Esophagus muscularis mucosa (tissue), 4 donors: Measurements from ENCODE around the gene CTNNA1. TPM values are rescaled to one million over a fixed set of nuclear protein-coding genes. Genes with fewer than 3 reads are reported as not detected.
A peak's percentile ranks its signal among the peaks of the same experiment; 100 is the strongest.

ENCODE experiments used
- DNase-seq: peaks from one replicate; pipeline ENCODE4 v3.0.0-alpha.2; 2017; ENCODE audit errors: extremely low spot score
- H3K27ac ChIP-seq, 4 donors: fragments of 200-600 bp; sonication (generic); replicated peaks in 1 of 4; 1 replicate in 3 of 4; 2 replicates in 1 of 4; pipeline ENCODE4 v1.5.1; 2016 to 2019; ENCODE audit warnings: mild to moderate bottlenecking in 1 of 4
- H3K27me3 ChIP-seq, 4 donors: fragments of 200-600 bp; sonication (generic); one replicate each; pipeline versions ENCODE4 v1.5.1 to v1.6.0; 2016 to 2019
- H3K36me3 ChIP-seq, 4 donors: fragments of 200-600 bp; sonication (generic); one replicate each; pipeline ENCODE4 v1.5.1; 2016 to 2019
- H3K4me1 ChIP-seq, 4 donors: fragments of 200-600 bp; sonication (generic); one replicate each; pipeline ENCODE4 v1.5.1; 2016 to 2019
- H3K4me3 ChIP-seq, 4 donors: fragments of 200-600 bp; sonication (generic); 1 replicate in 2 of 4; 2 replicates in 2 of 4; pipeline ENCODE4 v1.5.1; 2016 to 2019; ENCODE audit warnings: mild to moderate bottlenecking in 4 of 4, moderate library complexity in 1 of 4
- H3K9me3 ChIP-seq, 4 donors: fragments of 200-600 bp; sonication (generic); 1 replicate in 3 of 4; 2 replicates in 1 of 4; pipeline ENCODE4 v1.5.1; 2016 to 2019
- CTCF ChIP-seq, 3 experiments: fragments of 200-600 bp in 2 of 3; fragments of 450-650 bp in 1 of 3; sonication (generic) in 2 of 3; IDR thresholded peaks; one replicate each; pipeline ENCODE4 v1.5.1; 2017 to 2019; ENCODE audit warnings: antibody characterized with exemption in 3 of 3, mild to moderate bottlenecking in 2 of 3, moderate library complexity in 1 of 3
- EP300 ChIP-seq: sonication (generic); formaldehyde crosslinking; IDR thresholded peaks from one replicate; pipeline ENCODE4 v1.6.1; 2017; ENCODE audit warnings: antibody characterized with exemption
- POLR2A ChIP-seq: fragments of 450-650 bp; IDR thresholded peaks from one replicate; pipeline ENCODE4 v1.6.1; 2017; ENCODE audit warnings: antibody characterized with exemption, moderate library complexity, mild to moderate bottlenecking, low read depth
- POLR2AphosphoS5 ChIP-seq, 2 donors: sonication (generic); formaldehyde crosslinking; IDR thresholded peaks; one replicate each; pipeline ENCODE4 v1.6.1; 2017; ENCODE audit warnings: antibody characterized with exemption in 2 of 2
- WGBS: methylation state at CpG from one replicate; pipeline ENCODE4 v1.1.5; 2018; 5-methylcytosine and 5-hydroxymethylcytosine counted together
- intact Hi-C: fragments of 100-400 bp; cut with DNase I; formaldehyde crosslinking; loops from one replicate; pipeline ENCODE4 v1.15.1; 2023
- total RNA-seq, 4 donors: library from RNA; depleted of rRNA; stranded (reverse); fragments of >200 nt; gene quantifications; one replicate each; pipeline versions ENCODE4 v1.1.0 to v1.2.1, GENCODE V29; 2016

The CTNNA1 gene
- total RNA-seq, 4 donors from 2014 or later = 335 to 423 (median 369) TPM

GRCh38 chr5:138974227-138975063 lies 221.2 kb downstream of the CTNNA1 start:
- Histone ChIP-seq H3K4me1 (peaks cover 22 to 39% (median 30%) of the 10 kb centered on the region in 4 donors), H3K27ac (peak overlapping the region; percentile 61 to 73 (median 62)), H3K9me3 (no peaks in the 10 kb centered on the region), H3K4me3 (no peak overlapping the region), H3K36me3 (no peaks in the 10 kb centered on the region), H3K27me3 (no peaks in the 10 kb centered on the region)
- TF ChIP-seq CTCF (IDR thresholded peaks at IDR 0.05) (no peak), POLR2AphosphoS5 (IDR thresholded peaks at IDR 0.05) (peak in 1 of 2 donors; percentile 16)
- no peak for DNase-seq
- 38% methylated on average over 8 of the region's 8 CpGs for WGBS
- intact Hi-C loops = no loop called here

GRCh38 chr5:138975098-138975847 lies 222.0 kb downstream of the CTNNA1 start:
- Histone ChIP-seq H3K27me3 (no peaks in the 10 kb centered on the region), H3K27ac (peak overlapping the region; percentile 61 to 73 (median 62)), H3K9me3 (no peaks in the 10 kb centered on the region), H3K36me3 (no peaks in the 10 kb centered on the region), H3K4me1 (peaks cover 22 to 39% (median 31%) of the 10 kb centered on the region in 4 donors), H3K4me3 (no peak overlapping the region)
- no peak for TF ChIP-seq POLR2A
- peak in 1 of 2 donors; percentile 42 for TF ChIP-seq POLR2AphosphoS5 (IDR thresholded peaks at IDR 0.05)
- TF ChIP-seq EP300 = no peak
- TF ChIP-seq CTCF (IDR thresholded peaks at IDR 0.05) = no peak
- 68% methylated on average over 10 of the region's 10 CpGs for WGBS
- intact Hi-C loops = no loop called here
- no peak for DNase-seq

- Histone ChIP-seq H3K27ac (no peak overlapping the region), H3K9me3 (no peaks in the 10 kb centered on the region), H3K36me3 (no peaks in the 10 kb centered on the region), H3K27me3 (no peaks in the 10 kb centered on the region), H3K4me1 (peaks cover 27 to 43% (median 31%) of the 10 kb centered on the region in 4 donors), H3K4me3 (no peak overlapping the region)
- DNase-seq = no peak
- TF ChIP-seq POLR2A = no peak
- intact Hi-C loops = no loop called here
- WGBS = 82% methylated on average over 1 of the region's 1 CpG
Observed at GRCh38 chr5:138978080-138978479, 224.9 kb downstream of the CTNNA1 start.

DNA sequence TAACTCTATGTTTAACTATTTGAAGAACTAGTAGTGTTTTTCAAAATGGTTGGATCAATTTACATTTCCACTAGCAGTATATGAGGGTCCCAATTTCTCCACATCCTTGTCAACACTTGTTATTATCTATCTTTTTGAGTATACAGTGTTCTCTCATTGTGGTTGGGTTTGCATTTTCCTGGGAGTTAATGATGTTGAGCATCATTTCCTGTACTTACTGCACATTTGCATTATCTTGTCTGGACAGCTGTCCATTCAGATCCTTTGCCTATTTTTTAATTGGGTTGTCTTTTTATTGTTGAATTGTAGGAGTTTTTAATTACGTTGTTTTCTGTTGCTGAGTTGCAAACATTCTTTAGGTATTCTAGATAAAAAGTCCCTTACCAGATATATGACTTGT lies 225.4 kb downstream of the CTNNA1 start:
- Histone ChIP-seq H3K9me3 (no peaks in the 10 kb centered on the region), H3K4me1 (peaks cover 23 to 38% (median 28%) of the 10 kb centered on the region in 4 donors), H3K4me3 (no peak overlapping the region), H3K27ac (no peak overlapping the region), H3K36me3 (peaks cover 0 to under 1% (median 0%) of the 10 kb centered on the region in 4 donors), H3K27me3 (no peaks in the 10 kb centered on the region)
- intact Hi-C loops = no loop called here
- TF ChIP-seq EP300 = no peak
- DNase-seq = no peak
- 81% methylated on average over 1 of the region's 1 CpG for WGBS

- WGBS = 90% methylated on average over 5 of the region's 5 CpGs
- DNase-seq = no peak
- H3K36me3 ChIP-seq = peaks cover 0 to 3% (median 0%) of the 10 kb centered on the region in 4 donors
- H3K27ac ChIP-seq = no peak overlapping the region
- H3K27me3 ChIP-seq = no peaks in the 10 kb centered on the region
- intact Hi-C loops = no loop called here
- TF ChIP-seq POLR2A (no peak), EP300 (no peak), POLR2AphosphoS5 (IDR thresholded peaks at IDR 0.05) (no peak), CTCF (IDR thresholded peaks at IDR 0.05) (no peak)
- peaks cover 11 to 26% (median 16%) of the 10 kb centered on the region in 4 donors for H3K4me1 ChIP-seq
- no peaks in the 10 kb centered on the region for H3K9me3 ChIP-seq
- H3K4me3 ChIP-seq = no peak overlapping the region
Observed at GRCh38 chr5:138979684-138980280, 226.6 kb downstream of the CTNNA1 start.
